H1 (cell line): ENCODE results near the gene LYPD3. TPM values are rescaled to one million over a fixed set of nuclear protein-coding genes. Genes with fewer than 3 reads are reported as not detected.

Experiments
- CTCF ChIA-PET: fragments of 300-600 bp; sonication (Branson Sonifier 250); formaldehyde crosslinking; loops from one replicate; lab custom pipeline; 2021; ENCODE audit not compliant: partially characterized antibody; lab: Charles Lee
- POLR2A ChIA-PET: fragments of 300-600 bp; sonication (Branson Sonifier 250); formaldehyde crosslinking; loops from one replicate; lab custom pipeline; 2021; ENCODE audit warnings: inconsistent platforms; ENCODE audit not compliant: partially characterized antibody; lab: Charles Lee
- DNase-seq, 2 experiments: peaks; one replicate each; pipeline versions ENCODE4 v3.0.0 to v3.0.0-alpha.2; 2010 to 2022; ENCODE audit warnings: low spot score in 2 of 2, low read depth in 1 of 2, mixed read lengths in 1 of 2
- FAIRE-seq: peaks from 2 replicates; lab custom pipeline; 2011; peaks lifted over from hg19 to GRCh38; lab: Jason Lieb, UNC
- H2AFZ ChIP-seq: 2 replicates; pipeline ENCODE4 v1.8.1; 2012; ENCODE audit warnings: low read length, inconsistent platforms
- H2AK5ac ChIP-seq: 2 replicates; pipeline ENCODE4 v1.6.1; 2013; ENCODE audit warnings: low read depth, low read length
- H2BK120ac ChIP-seq: replicated peaks from 2 replicates; pipeline ENCODE3; 2013; ENCODE audit warnings: low read depth, low read length, inconsistent platforms
- H2BK12ac ChIP-seq: 2 replicates; pipeline ENCODE4 v1.6.1; 2013; ENCODE audit warnings: low read depth, low read length
- H2BK15ac ChIP-seq: 2 replicates; pipeline ENCODE4 v1.6.1; 2013; ENCODE audit warnings: low read length
- H2BK20ac ChIP-seq: 2 replicates; pipeline ENCODE4 v1.6.1; 2013; ENCODE audit warnings: low read length
- H2BK5ac ChIP-seq: 2 replicates; pipeline ENCODE4 v1.6.1; 2013; ENCODE audit warnings: low read depth, low read length
- H3K14ac ChIP-seq: 2 replicates; pipeline ENCODE4 v1.6.1; 2013; ENCODE audit warnings: inconsistent platforms; ENCODE audit not compliant: insufficient read length
- H3K18ac ChIP-seq: 2 replicates; pipeline ENCODE4 v1.6.1; 2013; ENCODE audit warnings: low read length; ENCODE audit errors: extremely low read depth
- H3K23ac ChIP-seq: 2 replicates; pipeline ENCODE4 v1.6.1; 2013; ENCODE audit warnings: inconsistent platforms; ENCODE audit not compliant: insufficient read length
- H3K23me2 ChIP-seq: 2 replicates; pipeline ENCODE4 v1.6.1; 2013; ENCODE audit warnings: low read depth, low read length
- H3K27ac ChIP-seq: 2 replicates; pipeline ENCODE4 v1.6.1; 2011; ENCODE audit warnings: low read depth, low read length, inconsistent platforms
- H3K27me3 ChIP-seq, 4 experiments: replicated peaks in 1 of 4; 1 replicate in 1 of 4; 2 replicates in 3 of 4; pipeline versions ENCODE4 v1.6.1 to v1.8.1; 2011 to 2013; ENCODE audit warnings: low read length in 3 of 4, mild to moderate bottlenecking in 3 of 4, inconsistent platforms in 2 of 4, mixed read lengths in 2 of 4, moderate library complexity in 1 of 4; ENCODE audit not compliant: control insufficient read depth in 3 of 4, insufficient read depth in 3 of 4; ENCODE audit errors: extremely low read depth in 1 of 4
- H3K36me3 ChIP-seq, 4 experiments: 2 replicates each; pipeline versions ENCODE4 v1.6.1 to v1.8.1; 2011 to 2013; ENCODE audit warnings: mild to moderate bottlenecking in 4 of 4, low read length in 3 of 4, moderate library complexity in 2 of 4, control low read depth in 1 of 4, inconsistent platforms in 1 of 4; ENCODE audit not compliant: insufficient read depth in 4 of 4, control insufficient read depth in 2 of 4
- H3K4ac ChIP-seq: replicated peaks from 2 replicates; pipeline ENCODE3; 2013; ENCODE audit warnings: low read length, low read depth, mixed read lengths, inconsistent platforms; ENCODE audit not compliant: insufficient read length
- H3K4me1 ChIP-seq, 4 experiments: replicated peaks in 1 of 4; 1 replicate in 1 of 4; 2 replicates in 3 of 4; pipeline versions ENCODE4 v1.6.1 to v1.8.1; 2011 to 2013; ENCODE audit warnings: low read length in 3 of 4, inconsistent platforms in 2 of 4, mixed read lengths in 1 of 4; ENCODE audit not compliant: insufficient read depth in 4 of 4, control insufficient read depth in 3 of 4
- H3K4me2 ChIP-seq, 2 experiments: 2 replicates each; pipeline versions ENCODE4 v1.6.1 to v1.8.1; 2011 to 2013; ENCODE audit warnings: low read depth in 2 of 2, low read length in 2 of 2, control low read depth in 1 of 2, inconsistent platforms in 1 of 2, mild to moderate bottlenecking in 1 of 2; ENCODE audit not compliant: insufficient read depth in 1 of 2
- H3K4me3 ChIP-seq, 4 experiments: fragments of 200-600, 300-600 bp in 1 of 4; sonication (generic), shearing (Covaris generic), sonication (Bioruptor Twin) in 1 of 4; 2 replicates each; pipeline versions ENCODE4 v1.5.1 to v1.8.1; 2011 to 2016; ENCODE audit warnings: low read length in 4 of 4, low read depth in 3 of 4, control low read depth in 2 of 4, inconsistent platforms in 2 of 4, mild to moderate bottlenecking in 2 of 4, mixed read lengths in 1 of 4, moderate library complexity in 1 of 4; ENCODE audit not compliant: insufficient read depth in 2 of 4; ENCODE audit errors: extremely low read depth in 1 of 4
- H3K56ac ChIP-seq: replicated peaks from 2 replicates; pipeline ENCODE3; 2013; ENCODE audit warnings: low read depth, mild to moderate bottlenecking, mixed read lengths, low read length, inconsistent platforms; ENCODE audit not compliant: insufficient read length
- H3K79me1 ChIP-seq: 2 replicates; pipeline ENCODE4 v1.6.1; 2013; ENCODE audit warnings: low read depth, low read length, control low read depth
- H3K79me2 ChIP-seq, 2 experiments: 2 replicates each; pipeline versions ENCODE4 v1.6.1 to v1.8.1; 2012 to 2013; ENCODE audit warnings: low read length in 2 of 2, mild to moderate bottlenecking in 2 of 2, inconsistent platforms in 1 of 2; ENCODE audit not compliant: insufficient read depth in 2 of 2, control insufficient read depth in 1 of 2
- H3K9ac ChIP-seq, 4 experiments: replicated peaks in 1 of 4; 1 replicate in 1 of 4; 2 replicates in 3 of 4; pipeline versions ENCODE4 v1.6.1 to v1.8.1; 2011 to 2013; ENCODE audit warnings: low read depth in 3 of 4, low read length in 3 of 4, control low read depth in 2 of 4, mild to moderate bottlenecking in 2 of 4, moderate library complexity in 2 of 4, inconsistent platforms in 1 of 4; ENCODE audit errors: extremely low read depth in 1 of 4
- H3K9me3 ChIP-seq, 2 experiments: 2 replicates each; pipeline versions ENCODE4 v1.6.1 to v1.8.1; 2012 to 2013; ENCODE audit warnings: mild to moderate bottlenecking in 2 of 2, moderate library complexity in 2 of 2, control low read depth in 1 of 2, inconsistent platforms in 1 of 2, low read depth in 1 of 2, low read length in 1 of 2, mixed read lengths in 1 of 2; ENCODE audit not compliant: insufficient read depth in 2 of 2
- H4K20me1 ChIP-seq, 2 experiments: replicated peaks in 1 of 2; 2 replicates each; pipeline versions ENCODE3 to v1.8.1; 2011 to 2013; ENCODE audit warnings: inconsistent platforms in 2 of 2, low read length in 2 of 2, mild to moderate bottlenecking in 1 of 2; ENCODE audit not compliant: insufficient read depth in 2 of 2, control insufficient read depth in 1 of 2
- H4K5ac ChIP-seq: 2 replicates; pipeline ENCODE4 v1.6.1; 2013; ENCODE audit warnings: low read length, low read depth, mixed read lengths, inconsistent platforms; ENCODE audit not compliant: insufficient read length
- H4K8ac ChIP-seq: 2 replicates; pipeline ENCODE4 v1.8.0; 2013; ENCODE audit warnings: mild to moderate bottlenecking, moderate library complexity, low read length, inconsistent platforms; ENCODE audit not compliant: insufficient read depth; ENCODE audit errors: extremely low read depth
- H4K91ac ChIP-seq: replicated peaks from 2 replicates; pipeline ENCODE3; 2013; ENCODE audit warnings: low read length, mixed read lengths, inconsistent platforms; ENCODE audit not compliant: insufficient read length
- ASH2L ChIP-seq: fragments of 200-600, 300-600 bp; sonication (generic); IDR thresholded peaks from one replicate; pipeline ENCODE4 v1.7.1; 2017; ENCODE audit warnings: low read length
- JUN ChIP-seq: IDR thresholded peaks from 2 replicates; pipeline ENCODE4 v1.6.1; 2011; ENCODE audit warnings: low read depth, mild to moderate bottlenecking, improper control_type of control experiment, low read length
- RBBP5 ChIP-seq: IDR thresholded peaks from 2 replicates; pipeline ENCODE4 v1.7.1; 2012; ENCODE audit warnings: low read depth, mild to moderate bottlenecking, inconsistent platforms, low read length, moderate library complexity, borderline replicate concordance
- RFX5 ChIP-seq: IDR thresholded peaks from 2 replicates; pipeline ENCODE4 v1.6.1; 2011; ENCODE audit warnings: low read depth, low read length, improper control_type of control experiment, borderline replicate concordance
- SIRT6 ChIP-seq: IDR thresholded peaks from one replicate; pipeline ENCODE4 v1.7.1; 2012; ENCODE audit warnings: low read length, inconsistent platforms
- SP2 ChIP-seq: IDR thresholded peaks from 2 replicates; pipeline ENCODE4 v1.6.1; 2012; ENCODE audit warnings: mild to moderate bottlenecking, low read length, inconsistent platforms
- WGBS, 2 experiments: shearing (Covaris generic) in 1 of 2; methylation state at CpG; one replicate each; pipeline versions ENCODE4 v1.1.6 to v1.1.7; 2013 to 2015; ENCODE audit warnings: low lambda C conversion rate in 2 of 2, mixed read lengths in 2 of 2, inconsistent platforms in 1 of 2, low coverage in 1 of 2, missing lambda C conversion rate in 1 of 2; ENCODE audit not compliant: insufficient replicate concordance in 2 of 2, insufficient coverage in 1 of 2, insufficient read length in 1 of 2; ENCODE audit errors: extremely low coverage in 1 of 2, missing lambda C conversion rate in 1 of 2; 5-methylcytosine and 5-hydroxymethylcytosine counted together
- polyA plus RNA-seq, 7 experiments: library from polyadenylated mRNA; depleted of rRNA in 3 of 7; stranded (reverse) in 5 of 7; unstranded in 2 of 7; fragments of >200 nt in 5 of 7; fragments of 200-250 nt in 2 of 7; gene quantifications; 1 replicate in 5 of 7; 2 replicates in 1 of 7; 4 replicates in 1 of 7; pipeline versions ENCODE4 v1.2.1 to v1.2.3, GENCODE V29; 2011 to 2013; ENCODE audit warnings: missing spikeins in 2 of 7, mixed read lengths in 2 of 7
- total RNA-seq: library from RNA; stranded (reverse); fragmentation: NEBNext Ultra II Directional; extraction: Animal tissue kit (Norgen Biotek cat#: 25700); gene quantifications from 2 replicates; pipeline ENCODE4 v1.2.1, GENCODE V29; 2021
- TF ChIP-seq, protein P1 (sequence below): IDR thresholded peaks from 2 replicates; pipeline ENCODE4 v1.6.1; 2011; ENCODE audit warnings: low read depth, mild to moderate bottlenecking, low read length; ENCODE audit not compliant: insufficient read depth
- TF ChIP-seq, protein P2 (sequence below): IDR thresholded peaks from 2 replicates; pipeline ENCODE4 v1.6.1; 2012; ENCODE audit warnings: inconsistent platforms

The LYPD3 gene
- total and polyA plus RNA-seq, 2 of the 8 experiments (the other 6 are each of a cell fraction or from before 2014, with no cell fraction given): 4.1 to 16.4 TPM

GRCh38 chr19:43457809-43458208 is 7.6 kb downstream of the LYPD3 start:
- Histone ChIP-seq H4K20me1 (no peaks in the 10 kb centered on the region), H3K27me3 (peaks cover 0 to 8% (median 1%) of the 10 kb centered on the region in 4 experiments; a peak in 2 of 7 replicates), H3K36me3 (no peaks in the 10 kb centered on the region), H2AFZ (no peak overlapping the region), H3K4me1 (peaks cover 0 to 2% (median 0%) of the 10 kb centered on the region in 4 experiments; a peak in 2 of 7 replicates), H2BK120ac (no peak overlapping the region), H4K5ac (no peak overlapping the region), H2AK5ac (no peak overlapping the region), H4K91ac (no peak overlapping the region), H3K4me3 (no peak overlapping the region), H3K79me1 (no peaks in the 10 kb centered on the region), H4K8ac (no peak overlapping the region), H3K23me2 (peaks cover 2% of the 10 kb centered on the region; the same call in 1 of the 2 replicates), H2BK5ac (no peak overlapping the region), H3K56ac (no peak overlapping the region), H3K4ac (no peak overlapping the region), H2BK20ac (no peak overlapping the region), H2BK15ac (no peak overlapping the region), H3K23ac (no peak overlapping the region)
- CTCF ChIA-PET: interaction anchor here (0.7 to 4.0 kb wide), 5 partner anchors 10 to 62 kb away, joined by 3 to 33 read pairs (median 11); no protein-coding TSS in a partner anchor
- DNase-seq (no peak), FAIRE-seq (no peak)
- POLR2A ChIA-PET: no interaction called here
- WGBS, 2 experiments: 84% methylated on average over 4 of the region's 4 CpGs; no CpG with 5 or more reads in 1 of the 2 experiments
- TF ChIP-seq SP2: no peak
- TF ChIP-seq, protein P1, sequence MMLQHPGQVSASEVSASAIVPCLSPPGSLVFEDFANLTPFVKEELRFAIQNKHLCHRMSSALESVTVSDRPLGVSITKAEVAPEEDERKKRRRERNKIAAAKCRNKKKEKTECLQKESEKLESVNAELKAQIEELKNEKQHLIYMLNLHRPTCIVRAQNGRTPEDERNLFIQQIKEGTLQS: no peak
- TF ChIP-seq ASH2L: no peak
- TF ChIP-seq RFX5: no peak
- no peak for TF ChIP-seq SIRT6
- TF ChIP-seq, protein P2, sequence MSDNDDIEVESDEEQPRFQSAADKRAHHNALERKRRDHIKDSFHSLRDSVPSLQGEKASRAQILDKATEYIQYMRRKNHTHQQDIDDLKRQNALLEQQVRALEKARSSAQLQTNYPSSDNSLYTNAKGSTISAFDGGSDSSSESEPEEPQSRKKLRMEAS: no peak
- no peak for TF ChIP-seq RBBP5
- no peak for TF ChIP-seq JUN
- TF ChIP-seq, all 59 proteins: peak for 0
- Histone ChIP-seq H2BK12ac (no peak overlapping the region), H3K27ac (no peak overlapping the region), H3K9ac (no peak overlapping the region), H3K14ac (no peak overlapping the region), H3K4me2 (no peak overlapping the region), H3K79me2 (no peaks in the 10 kb centered on the region), H3K18ac (no peak overlapping the region), H3K9me3 (0 out of 4 replicates have a peak, but pooled peaks cover 0 to under 1% of the 10 kb centered on the region in 2 experiments)
